CD4-positive, alpha-beta memory T cell (primary cell): ENCODE measurements around the gene APLN. TPM values are rescaled to one million over a fixed set of nuclear protein-coding genes. Genes with fewer than 3 reads are reported as not detected.
A peak's percentile ranks its signal among the peaks of the same experiment; 100 is the strongest.

Experiments
- CTCF ChIA-PET: fragments of 350-600 bp; sonication (Branson Sonifier 250); formaldehyde crosslinking; loops from one replicate; lab custom pipeline; 2021; ENCODE audit warnings: inconsistent platforms; ENCODE audit not compliant: partially characterized antibody; lab: Charles Lee
- POLR2A ChIA-PET: fragments of 350-600 bp; sonication (Branson Sonifier 250); formaldehyde crosslinking; loops from one replicate; lab custom pipeline; 2021; ENCODE audit not compliant: partially characterized antibody; lab: Charles Lee
- DNase-seq, 5 donors: peaks; one replicate each; pipeline versions ENCODE4 v3.0.0 to v3.0.0-alpha.2; 2020 to 2022; ENCODE audit warnings: mixed read lengths in 1 of 5
- H3K27ac ChIP-seq: one replicate; pipeline ENCODE4 v1.7.0; 2013; ENCODE audit warnings: low read depth, low read length
- H3K27me3 ChIP-seq: 2 replicates; pipeline ENCODE4 v1.7.0; 2013; ENCODE audit warnings: mild to moderate bottlenecking, low read length, moderate library complexity; ENCODE audit not compliant: insufficient read depth
- H3K36me3 ChIP-seq: 2 replicates; pipeline ENCODE4 v1.7.0; 2013; ENCODE audit warnings: mild to moderate bottlenecking, low read length, moderate library complexity; ENCODE audit not compliant: insufficient read depth
- H3K4me1 ChIP-seq: 2 replicates; pipeline ENCODE4 v1.7.0; 2013; ENCODE audit warnings: mild to moderate bottlenecking, low read length, moderate library complexity; ENCODE audit not compliant: insufficient read depth
- H3K4me3 ChIP-seq, 2 donors: one replicate each; pipeline ENCODE4 v1.7.0; 2013; ENCODE audit warnings: low read length in 2 of 2, mild to moderate bottlenecking in 1 of 2
- H3K9me3 ChIP-seq, 2 donors: one replicate each; pipeline ENCODE4 v1.7.0; 2013; ENCODE audit warnings: low read length in 2 of 2, control low read depth in 1 of 2; ENCODE audit not compliant: control insufficient read depth in 1 of 2
- H3K27ac Mint-ChIP-seq, 7 donors: one replicate each; pipeline ENCODE4 v1.8.0; 2020 to 2021; ENCODE audit warnings: mixed read lengths in 7 of 7, mild to moderate bottlenecking in 6 of 7, inconsistent platforms in 3 of 7, moderate library complexity in 3 of 7
- H3K27me3 Mint-ChIP-seq, 2 donors: one replicate each; pipeline ENCODE4 v1.8.0; 2020 to 2021; ENCODE audit warnings: mixed read lengths in 2 of 2
- H3K36me3 Mint-ChIP-seq, 2 donors: one replicate each; pipeline ENCODE4 v1.8.0; 2020 to 2021; ENCODE audit warnings: mixed read lengths in 2 of 2, inconsistent platforms in 1 of 2, mild to moderate bottlenecking in 1 of 2
- H3K4me1 Mint-ChIP-seq, 4 donors: one replicate each; pipeline ENCODE4 v1.8.0; 2020 to 2021; ENCODE audit warnings: mixed read lengths in 4 of 4, mild to moderate bottlenecking in 1 of 4
- H3K4me3 Mint-ChIP-seq, 8 donors: one replicate each; pipeline ENCODE4 v1.8.0; 2020 to 2021; ENCODE audit warnings: mixed read lengths in 8 of 8, mild to moderate bottlenecking in 7 of 8, moderate library complexity in 6 of 8, inconsistent platforms in 3 of 8
- H3K9me3 Mint-ChIP-seq, 8 donors: one replicate each; pipeline ENCODE4 v1.8.0; 2020 to 2021; ENCODE audit warnings: mixed read lengths in 8 of 8, mild to moderate bottlenecking in 5 of 8, inconsistent platforms in 3 of 8, moderate library complexity in 1 of 8
- intact Hi-C: fragments of 100-400 bp; cut with micrococcal nuclease; formaldehyde crosslinking; loops from one replicate; pipeline ENCODE4 v1.15.1; 2023
- polyA plus RNA-seq, 2 donors: library from polyadenylated mRNA; unstranded; fragments of 300-500 nt; fragmentation: Illumina TruSeq; gene quantifications; one replicate each; pipeline ENCODE4 v1.2.3, GENCODE V29; 2021
- total RNA-seq, 2 experiments: library from RNA; stranded (reverse); gene quantifications; one replicate each; pipeline ENCODE4 v1.2.3, GENCODE V29; 2021

The APLN gene
- total and polyA plus RNA-seq, 4 experiments from 2014 or later, result not detected

DNA sequence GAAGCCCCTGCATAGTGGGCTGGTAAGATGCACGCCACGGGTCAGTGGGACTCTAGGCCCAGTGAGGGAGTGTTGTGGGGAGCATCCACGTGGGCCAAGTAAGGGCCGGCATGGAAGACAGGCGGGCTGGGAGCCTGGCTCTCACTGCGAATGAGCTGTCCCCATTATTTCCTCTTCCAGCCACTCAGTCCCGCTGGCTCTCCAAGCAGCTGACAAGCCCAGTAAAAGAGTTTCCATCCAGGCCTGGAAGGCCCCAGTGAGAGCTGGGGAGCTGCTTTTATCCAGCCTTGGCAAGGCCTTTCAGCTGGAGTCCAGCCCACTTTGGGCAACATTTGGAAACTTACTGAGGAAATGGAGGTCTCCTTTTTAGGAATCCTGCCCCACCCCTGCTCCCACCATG lies 24.9 kb downstream of the APLN start:
- H3K9me3 Mint-ChIP-seq, result no peaks in the 10 kb centered on the region
- no peak overlapping the region for H3K4me3 Mint-ChIP-seq
- intact Hi-C loops, result loop anchor here (10.0 kb wide), 1 partner anchor 395 kb away; no protein-coding TSS in a partner anchor

GRCh38 chrX:129626026-129626425 lies 28.7 kb downstream of the APLN start:
- H3K27me3 Mint-ChIP-seq, result peaks cover 0 to 2% of the 10 kb centered on the region in 2 donors

More for the DNA sequence above, 24.9 kb downstream of the APLN start:
- no peak for DNase-seq
- ChIA-PET POLR2A (no interaction called here), CTCF (no interaction called here)
- Histone ChIP-seq H3K27ac (no peak overlapping the region), H3K4me3 (no peak overlapping the region), H3K36me3 (no peaks in the 10 kb centered on the region), H3K9me3 (no peaks in the 10 kb centered on the region), H3K27me3 (no peaks in the 10 kb centered on the region), H3K4me1 (no peaks in the 10 kb centered on the region)
- Mint-ChIP-seq H3K27ac (no peak overlapping the region), H3K27me3 (peaks cover 0 to 2% of the 10 kb centered on the region in 2 donors), H3K36me3 (no peaks in the 10 kb centered on the region), H3K4me1 (peaks cover 5 to 10% (median 7%) of the 10 kb centered on the region in 4 donors)

DNA sequence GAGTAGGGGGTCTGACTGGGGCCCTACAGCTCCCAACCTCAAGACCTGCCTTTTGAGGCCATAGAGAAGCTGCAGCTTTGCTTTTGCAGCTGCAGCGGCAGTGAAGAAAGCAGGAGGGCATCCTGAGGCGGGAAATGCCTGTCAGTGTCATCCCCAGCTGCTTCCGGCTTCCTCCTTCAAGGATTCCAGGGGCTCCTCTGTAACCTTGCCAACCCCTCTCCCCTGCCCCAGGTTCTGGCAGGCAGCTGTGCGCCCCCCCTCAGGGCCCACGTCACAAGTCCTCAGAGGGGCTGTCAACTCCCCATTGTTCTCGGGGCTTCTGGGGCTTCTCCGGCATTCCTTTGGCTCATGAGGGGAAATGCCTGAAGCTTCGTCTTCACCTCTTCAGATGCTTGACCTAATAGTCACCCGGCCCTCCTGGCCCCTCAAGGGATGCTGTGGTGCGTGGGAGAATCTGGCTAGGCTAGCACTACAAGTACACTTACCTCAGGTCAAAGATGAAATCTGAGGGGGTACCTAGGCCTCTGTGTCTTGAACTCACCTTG lies 31.9 kb downstream of the APLN start:
- Mint-ChIP-seq H3K36me3 (no peaks in the 10 kb centered on the region), H3K27me3 (peaks cover 0 to 2% of the 10 kb centered on the region in 2 donors), H3K4me1 (peaks cover 5 to 10% (median 7%) of the 10 kb centered on the region in 4 donors), H3K27ac (no peak overlapping the region), H3K4me3 (no peak overlapping the region), H3K9me3 (peaks cover 0 to 1% (median 0%) of the 10 kb centered on the region in 8 donors)
- ChIA-PET POLR2A (no interaction called here), CTCF (interaction anchor here (1.0 kb wide), 1 partner anchor 15 kb away, joined by 3 read pairs; no protein-coding TSS in a partner anchor)
- H3K4me1 ChIP-seq, result no peaks in the 10 kb centered on the region
- H3K4me3 ChIP-seq, result no peak overlapping the region
- H3K9me3 ChIP-seq, result no peaks in the 10 kb centered on the region
- DNase-seq, result no peak
- intact Hi-C loops, result no loop called here
- no peaks in the 10 kb centered on the region for H3K36me3 ChIP-seq
- H3K27me3 ChIP-seq, result no peaks in the 10 kb centered on the region
- H3K27ac ChIP-seq, result no peak overlapping the region

More at GRCh38 chrX:129626026-129626425, 28.7 kb downstream of the APLN start:
- Mint-ChIP-seq H3K36me3 (no peaks in the 10 kb centered on the region), H3K9me3 (peaks cover 0 to 1% (median 0%) of the 10 kb centered on the region in 8 donors), H3K27ac (no peak overlapping the region), H3K4me1 (peaks cover 5 to 10% (median 7%) of the 10 kb centered on the region in 4 donors), H3K4me3 (no peak overlapping the region)
- no peak for DNase-seq
- H3K9me3 ChIP-seq, result no peaks in the 10 kb centered on the region
- no peaks in the 10 kb centered on the region for H3K36me3 ChIP-seq
- H3K4me1 ChIP-seq, result no peaks in the 10 kb centered on the region
- no peaks in the 10 kb centered on the region for H3K27me3 ChIP-seq
- H3K27ac ChIP-seq, result no peak overlapping the region
- H3K4me3 ChIP-seq, result no peak overlapping the region
- ChIA-PET POLR2A (no interaction called here), CTCF (interaction anchor here (3.9 kb wide), 1 partner anchor 12 kb away, joined by 19 read pairs; no protein-coding TSS in a partner anchor)
- intact Hi-C loops, result no loop called here

DNA sequence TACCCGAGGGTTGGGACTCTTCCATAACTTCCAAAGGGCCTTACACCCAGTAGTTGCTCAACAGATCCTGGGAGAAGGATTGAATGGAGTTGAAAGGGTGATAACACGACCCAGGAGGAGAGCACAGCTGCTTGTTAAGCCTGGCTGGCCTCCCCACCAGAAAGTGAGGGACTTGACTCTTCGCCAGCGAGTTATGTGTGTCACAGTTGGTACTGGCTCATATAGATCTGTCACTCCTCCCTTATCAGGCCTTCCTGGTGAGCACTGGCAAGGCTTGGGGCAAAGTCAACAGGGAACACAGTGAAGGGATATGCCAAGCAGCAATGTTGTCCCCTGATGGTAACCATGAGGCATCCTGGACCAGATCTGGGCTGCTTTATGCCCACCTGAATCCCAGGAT lies 35.8 kb downstream of the APLN start:
- H3K27ac ChIP-seq, result no peak overlapping the region
- POLR2A ChIA-PET, result no interaction called here
- no peaks in the 10 kb centered on the region for H3K9me3 ChIP-seq
- no peak for DNase-seq
- H3K27ac Mint-ChIP-seq, result no peak overlapping the region
- H3K4me1 ChIP-seq, result peaks cover 5% of the 10 kb centered on the region
- H3K36me3 Mint-ChIP-seq, result no peaks in the 10 kb centered on the region
- H3K4me3 ChIP-seq, result no peak overlapping the region
- H3K27me3 Mint-ChIP-seq, result no peaks in the 10 kb centered on the region
- CTCF ChIA-PET, result no interaction called here
- no peaks in the 10 kb centered on the region for H3K27me3 ChIP-seq
- H3K4me1 Mint-ChIP-seq, result peaks cover 0 to 4% (median 2%) of the 10 kb centered on the region in 4 donors
- no peak overlapping the region for H3K4me3 Mint-ChIP-seq
- no peaks in the 10 kb centered on the region for H3K36me3 ChIP-seq
- intact Hi-C loops, result no loop called here
- H3K9me3 Mint-ChIP-seq, result peaks cover 0 to 4% (median 0%) of the 10 kb centered on the region in 8 donors

GRCh38 chrX:129617420-129617819 lies 37.3 kb downstream of the APLN start:
- Histone ChIP-seq H3K36me3 (no peaks in the 10 kb centered on the region), H3K9me3 (no peaks in the 10 kb centered on the region), H3K4me1 (peaks cover 12% of the 10 kb centered on the region), H3K27ac (no peak overlapping the region), H3K27me3 (no peaks in the 10 kb centered on the region), H3K4me3 (no peak overlapping the region)
- H3K4me3 Mint-ChIP-seq, result no peak overlapping the region
- ChIA-PET POLR2A (no interaction called here), CTCF (interaction anchor here (1.2 kb wide), 1 partner anchor 411 kb away, joined by 3 read pairs; no protein-coding TSS in a partner anchor)
- no peak for DNase-seq
- intact Hi-C loops, result no loop called here
- H3K36me3 Mint-ChIP-seq, result no peaks in the 10 kb centered on the region
- H3K27me3 Mint-ChIP-seq, result no peaks in the 10 kb centered on the region
- peaks cover 5 to 9% (median 7%) of the 10 kb centered on the region in 4 donors for H3K4me1 Mint-ChIP-seq
- peaks cover 0 to 4% (median 0%) of the 10 kb centered on the region in 8 donors for H3K9me3 Mint-ChIP-seq
- H3K27ac Mint-ChIP-seq, result no peak overlapping the region

DNA sequence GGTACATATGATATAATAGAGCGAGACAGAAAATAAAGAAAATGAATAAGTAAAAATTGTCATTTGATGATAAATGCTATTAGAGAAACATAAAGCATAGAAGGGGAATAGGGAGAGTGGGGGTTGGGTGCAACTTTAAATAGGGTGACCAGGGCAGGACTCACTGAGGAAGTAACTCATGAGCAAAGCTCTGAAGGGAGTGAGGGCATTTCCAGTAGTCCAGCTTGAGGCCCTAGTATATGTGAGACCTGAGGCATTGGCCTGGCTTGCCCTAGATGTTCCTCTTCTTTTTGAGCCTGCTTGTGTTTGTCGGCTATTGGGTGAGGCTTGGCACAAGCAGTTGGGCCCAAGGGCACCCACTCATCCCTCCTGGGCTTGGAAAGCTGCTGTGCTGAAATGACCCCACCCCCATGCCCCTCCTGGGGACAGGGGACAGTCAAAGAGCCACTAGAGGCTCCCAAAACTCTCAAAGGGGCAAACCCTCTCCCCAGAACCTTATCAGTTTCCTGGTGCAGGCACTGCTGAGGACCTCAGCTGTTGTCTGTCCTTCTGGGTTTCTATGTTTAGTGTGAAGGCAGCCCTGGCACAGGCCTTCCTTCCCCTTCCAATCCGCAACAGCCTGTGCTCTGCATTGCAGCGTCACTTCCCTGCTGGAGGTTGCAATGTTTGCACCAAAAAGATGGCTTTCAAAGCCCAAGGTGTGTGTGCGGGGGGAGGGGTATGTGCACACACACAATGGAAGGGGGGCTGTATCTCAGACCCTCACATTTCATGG lies 40.1 kb downstream of the APLN start:
- Mint-ChIP-seq H3K4me3 (no peak overlapping the region), H3K9me3 (peaks cover 0 to 3% (median 0%) of the 10 kb centered on the region in 8 donors), H3K36me3 (no peaks in the 10 kb centered on the region), H3K4me1 (peaks cover 5 to 9% (median 7%) of the 10 kb centered on the region in 4 donors), H3K27me3 (no peaks in the 10 kb centered on the region), H3K27ac (peak overlapping the region in 3 of 7 donors; percentile 26 to 68 (median 43))
- no peak overlapping the region for H3K27ac ChIP-seq
- no peaks in the 10 kb centered on the region for H3K9me3 ChIP-seq
- no peak for DNase-seq
- H3K4me3 ChIP-seq, result no peak overlapping the region
- ChIA-PET POLR2A (no interaction called here), CTCF (interaction anchor here (1.1 kb wide), 1 partner anchor 10 kb away, joined by 5 read pairs; no protein-coding TSS in a partner anchor)
- peaks cover 12% of the 10 kb centered on the region for H3K4me1 ChIP-seq
- H3K36me3 ChIP-seq, result no peaks in the 10 kb centered on the region
- intact Hi-C loops, result no loop called here
- H3K27me3 ChIP-seq, result no peaks in the 10 kb centered on the region

- no peaks in the 10 kb centered on the region for H3K36me3 Mint-ChIP-seq
- H3K9me3 Mint-ChIP-seq, result peaks cover 0 to 3% (median 0%) of the 10 kb centered on the region in 8 donors
- Histone ChIP-seq H3K27ac (no peak overlapping the region), H3K36me3 (no peaks in the 10 kb centered on the region), H3K27me3 (no peaks in the 10 kb centered on the region), H3K4me3 (no peak overlapping the region), H3K4me1 (peaks cover 12% of the 10 kb centered on the region), H3K9me3 (no peaks in the 10 kb centered on the region)
- H3K4me1 Mint-ChIP-seq, result peaks cover 5 to 9% (median 7%) of the 10 kb centered on the region in 4 donors
- H3K27ac Mint-ChIP-seq, result peak overlapping the region in 6 of 7 donors; percentile 36 to 83 (median 58)
- peak; percentile 28 to 55 (median 39) for DNase-seq
- intact Hi-C loops, result no loop called here
- no peak overlapping the region for H3K4me3 Mint-ChIP-seq
- ChIA-PET POLR2A (no interaction called here), CTCF (no interaction called here)
- H3K27me3 Mint-ChIP-seq, result no peaks in the 10 kb centered on the region
Observed at GRCh38 chrX:129613596-129613995, 41.2 kb downstream of the APLN start.
